Measurements from ENCODE around the gene PEX3. TPM values are rescaled to one million over a fixed set of nuclear protein-coding genes. Genes with fewer than 3 reads are reported as not detected.

The PEX3 gene, protein sequence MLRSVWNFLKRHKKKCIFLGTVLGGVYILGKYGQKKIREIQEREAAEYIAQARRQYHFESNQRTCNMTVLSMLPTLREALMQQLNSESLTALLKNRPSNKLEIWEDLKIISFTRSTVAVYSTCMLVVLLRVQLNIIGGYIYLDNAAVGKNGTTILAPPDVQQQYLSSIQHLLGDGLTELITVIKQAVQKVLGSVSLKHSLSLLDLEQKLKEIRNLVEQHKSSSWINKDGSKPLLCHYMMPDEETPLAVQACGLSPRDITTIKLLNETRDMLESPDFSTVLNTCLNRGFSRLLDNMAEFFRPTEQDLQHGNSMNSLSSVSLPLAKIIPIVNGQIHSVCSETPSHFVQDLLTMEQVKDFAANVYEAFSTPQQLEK
- 10 to 100 TPM; 34.2 to 41.4 (median 38.4) TPM for polyA plus RNA-seq (ENCODE audit: insufficient read length in 3 of 3)

DNA sequence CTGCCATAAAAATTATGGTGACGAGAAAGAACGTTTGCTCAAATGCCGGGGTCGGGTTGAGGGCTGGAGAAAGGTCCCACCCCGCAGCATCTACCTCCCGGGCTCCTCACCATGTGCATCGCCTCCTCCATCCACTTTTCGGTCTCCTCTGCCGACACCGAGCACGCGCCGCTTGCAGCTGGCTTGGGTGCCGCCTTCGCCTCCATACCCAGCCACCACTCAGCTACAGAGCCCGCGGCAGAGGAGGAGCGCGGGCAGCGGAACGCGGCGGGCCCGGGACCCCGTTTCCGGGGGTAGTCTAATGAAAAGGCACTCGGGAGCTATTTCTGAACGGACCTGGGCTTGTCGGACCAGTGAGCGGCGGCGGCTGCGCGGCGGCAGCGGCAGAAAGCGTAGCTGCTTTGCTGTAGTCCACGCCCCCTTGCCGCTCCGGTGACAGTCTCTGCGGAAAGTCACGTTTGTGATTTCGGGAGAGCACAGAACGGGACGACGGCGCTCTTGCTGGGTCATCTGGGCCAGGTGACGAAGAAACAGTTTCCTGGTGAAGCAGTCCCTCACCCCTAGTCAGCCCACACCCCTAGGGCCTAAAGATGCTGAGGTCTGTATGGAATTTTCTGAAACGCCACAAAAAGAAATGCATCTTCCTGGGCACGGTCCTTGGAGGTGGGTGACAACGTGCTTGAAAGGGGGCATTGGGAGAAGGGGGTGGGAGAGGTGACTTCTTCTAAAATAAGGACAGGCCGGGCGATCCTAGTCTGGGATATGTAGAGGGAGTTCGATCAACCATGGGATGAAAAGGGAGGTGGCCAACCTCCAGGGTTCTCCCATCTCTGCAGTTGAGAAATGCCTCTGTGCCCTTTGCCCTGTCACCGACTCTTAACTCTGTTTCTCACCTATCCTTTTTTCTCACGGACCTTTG is at the start of gene PEX3, which contains the start of gene ADAT2:
Gene PEX3 (plus strand): TSS at position 353 of the 919 bp plus-strand sequence. CDS start 238 bp downstream, at position 591.
Gene ADAT2 (minus strand): TSS at position 243 of the 919 bp plus-strand sequence. CDS start 37 bp downstream, at position 206.
- peak; percentile 74 to 81 (median 80) for DNase-seq (ENCODE audit: low read depth in 3 of 3, low spot score in 2 of 3)

DNA sequence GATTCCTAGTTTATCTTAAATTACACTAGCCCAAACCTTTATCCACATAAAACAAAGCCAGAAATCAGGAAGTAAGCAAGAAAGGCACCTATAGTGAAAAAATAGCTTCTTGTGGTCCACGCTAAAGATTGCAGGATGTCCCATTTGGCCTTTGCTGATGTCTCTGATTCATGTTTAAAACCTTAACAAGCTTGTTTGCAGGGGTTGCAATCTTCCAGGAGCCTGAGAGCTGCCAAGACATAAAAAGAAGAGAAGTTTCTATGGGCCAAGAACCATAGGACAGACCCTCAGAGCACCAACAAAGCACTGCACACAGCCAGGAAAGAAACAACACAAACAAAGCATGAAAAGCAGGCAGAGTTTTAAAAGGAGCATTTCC is 49.5 kb upstream of the PEX3 start:
- DNase-seq (ENCODE audit: low read depth in 3 of 3, low spot score in 2 of 3) = no peak

DNA sequence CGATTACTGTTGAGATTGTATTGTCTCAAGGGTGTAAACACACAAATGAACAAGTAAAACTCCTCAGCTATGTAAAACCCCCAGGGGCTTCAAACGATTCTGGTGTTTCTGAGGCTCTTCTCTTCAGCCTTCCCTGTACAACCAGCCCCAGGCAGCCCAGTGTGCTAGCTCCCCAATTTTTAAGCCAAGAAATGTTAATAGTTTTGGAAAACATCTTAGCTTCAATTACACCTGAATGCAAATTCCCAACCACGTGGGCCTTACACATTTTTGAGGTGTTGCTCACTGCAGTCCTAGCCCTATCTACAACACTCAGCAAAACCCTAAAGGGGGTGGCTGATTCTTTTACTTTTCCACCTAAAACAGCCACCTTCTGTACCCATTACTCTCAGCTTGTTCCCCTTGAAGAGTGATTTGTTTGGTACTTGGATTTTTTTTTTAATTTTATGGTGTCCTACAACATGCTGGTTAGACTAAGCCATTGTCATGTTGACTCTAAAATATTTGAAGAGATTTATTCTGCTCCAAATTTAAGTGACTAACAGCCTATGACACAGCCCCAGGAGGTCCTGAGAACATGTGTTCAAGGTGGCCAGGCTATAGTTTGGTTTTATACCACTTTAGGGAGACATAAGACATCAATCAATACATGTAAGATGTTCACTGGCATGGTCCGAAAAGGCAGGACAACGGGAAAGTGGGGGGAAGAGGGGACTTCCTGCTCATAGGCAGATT is 48.8 kb upstream of the PEX3 start:
- DNase-seq (ENCODE audit: low read depth in 3 of 3, low spot score in 2 of 3) = no peak

DNA sequence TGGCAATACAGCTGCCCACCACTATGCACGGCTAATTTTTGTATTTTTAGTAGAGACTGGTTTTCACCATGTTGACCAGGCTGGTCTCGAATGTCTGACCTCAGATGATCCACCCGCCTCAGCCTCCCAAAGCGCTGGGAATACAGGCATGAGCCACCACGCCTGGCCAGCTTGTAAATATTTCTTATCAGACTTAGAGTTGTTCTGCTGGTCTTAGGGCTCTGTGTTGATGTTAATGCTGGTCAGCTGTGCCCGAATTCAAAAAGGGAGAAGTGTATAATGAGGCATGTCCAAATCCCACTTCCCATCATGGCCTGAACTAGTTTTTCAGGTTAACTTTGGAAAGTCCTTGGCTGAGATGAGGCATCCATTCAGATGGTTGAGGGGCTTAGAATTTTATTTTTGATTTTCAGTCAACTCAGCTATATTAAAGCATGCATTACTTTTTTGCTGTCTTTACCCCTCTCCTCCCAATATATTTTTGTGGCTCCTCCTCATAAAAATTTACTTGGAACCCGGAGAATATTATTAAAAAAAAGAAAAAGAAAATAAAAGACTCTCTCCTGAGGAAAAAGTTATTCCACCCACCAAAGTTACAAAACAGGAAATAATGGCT is 47.8 kb upstream of the PEX3 start:
- no peak for DNase-seq (ENCODE audit: low read depth in 3 of 3, low spot score in 2 of 3)

DNA sequence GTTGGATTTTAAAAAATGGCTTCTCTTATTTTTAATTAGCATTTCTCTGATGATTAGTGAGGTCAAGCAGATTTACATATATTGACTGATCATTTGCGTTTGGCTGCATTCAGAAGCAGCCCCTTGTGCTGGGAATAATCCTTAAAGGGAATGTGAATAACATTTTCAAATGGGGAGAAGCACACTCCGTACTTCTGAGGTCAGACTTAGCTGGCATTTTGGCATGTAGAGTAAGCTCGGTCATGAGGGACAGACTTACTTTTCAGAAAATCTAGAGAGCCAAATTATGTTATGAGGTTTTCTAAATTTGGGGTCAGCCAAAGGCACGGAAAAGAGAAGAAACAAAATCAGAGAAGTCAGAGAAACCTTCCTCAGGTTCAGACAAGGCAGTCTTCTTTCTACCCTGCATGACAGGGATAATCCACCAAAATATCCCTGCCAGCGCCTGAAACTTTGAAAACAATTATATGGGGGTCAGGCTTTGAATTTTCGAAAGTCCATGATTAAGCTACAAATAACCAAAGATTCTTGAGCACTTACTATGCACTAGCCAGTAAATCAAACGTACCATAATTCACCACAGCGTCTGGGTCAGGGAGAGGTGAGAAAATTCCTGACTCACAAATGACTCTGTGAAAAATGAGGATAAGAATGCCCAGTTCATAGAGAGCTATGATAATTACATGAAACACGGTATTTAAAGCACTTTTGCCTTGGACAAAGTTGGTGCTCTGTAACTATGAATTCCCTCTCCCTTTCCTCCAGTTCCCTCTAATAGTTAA is 45.0 kb upstream of the PEX3 start:
- no peak for DNase-seq (ENCODE audit: low read depth in 3 of 3, low spot score in 2 of 3)

DNA sequence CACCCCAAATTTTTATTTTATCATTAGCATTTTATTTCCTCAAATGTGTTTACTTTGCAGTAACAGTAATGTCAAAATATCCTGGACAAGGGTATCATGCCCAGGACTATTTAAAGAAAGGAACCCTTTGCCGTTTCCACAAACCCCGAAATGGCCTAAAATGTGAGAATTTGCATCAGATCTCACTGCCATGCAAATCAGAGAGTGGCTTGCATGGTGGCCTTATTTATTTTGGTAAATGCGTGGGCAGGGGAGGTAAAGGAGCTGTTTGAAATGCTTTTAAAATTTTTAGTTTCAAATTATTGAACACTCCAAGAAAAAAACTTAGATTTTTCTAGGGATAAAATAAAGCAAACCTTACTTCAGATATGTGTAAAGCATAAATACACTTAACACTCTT is 43.9 kb upstream of the PEX3 start:
- no peak for DNase-seq (ENCODE audit: low read depth in 3 of 3, low spot score in 2 of 3)

DNA sequence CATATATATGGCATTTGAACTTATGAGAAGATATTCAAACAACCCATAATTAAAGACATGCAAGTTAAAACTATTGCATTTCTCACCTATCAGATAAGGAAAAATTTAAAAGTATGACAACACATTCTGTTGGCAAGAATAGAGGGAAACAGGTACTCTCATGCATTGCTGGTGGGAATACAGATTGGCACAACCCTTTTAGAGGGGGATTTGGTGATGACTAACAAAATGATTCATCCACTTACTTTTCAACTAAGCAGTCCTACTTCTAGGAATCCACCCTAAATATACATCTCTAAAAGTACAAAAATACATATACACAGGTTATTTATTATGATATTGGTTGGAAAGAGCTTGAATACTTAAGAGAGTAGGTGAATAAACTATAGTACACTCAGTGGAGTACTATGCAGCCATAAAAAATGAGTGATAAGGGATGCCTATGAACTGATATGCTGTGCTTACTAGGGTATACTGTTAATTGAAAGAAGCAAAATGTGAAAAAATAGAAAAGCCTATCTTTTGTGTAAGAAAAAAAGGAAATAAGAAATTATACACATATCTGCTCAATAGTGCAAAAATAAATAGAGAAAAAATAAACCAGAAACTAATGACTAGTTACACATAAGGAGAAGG is 42.3 kb upstream of the PEX3 start:
- DNase-seq (ENCODE audit: low read depth in 3 of 3, low spot score in 2 of 3) = no peak

DNA sequence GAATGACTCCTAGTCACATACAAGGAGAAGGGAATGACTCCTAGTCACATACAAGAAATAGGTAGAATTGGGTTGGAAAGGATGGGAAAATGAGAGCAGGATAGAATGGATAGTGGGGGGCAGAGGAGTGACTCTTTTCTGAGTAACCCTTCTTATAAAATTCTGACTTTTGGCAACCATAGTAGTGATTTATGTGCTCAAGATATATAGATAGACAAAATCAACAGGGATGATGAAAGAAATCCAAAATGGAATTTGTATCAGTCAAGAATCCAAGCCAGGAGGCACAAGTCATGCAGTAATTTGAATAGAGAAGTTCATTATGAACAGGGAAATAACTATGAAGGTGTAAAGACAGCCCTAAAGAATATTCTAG is 41.8 kb upstream of the PEX3 start:
- no peak for DNase-seq (ENCODE audit: low read depth in 3 of 3, low spot score in 2 of 3)

DNA sequence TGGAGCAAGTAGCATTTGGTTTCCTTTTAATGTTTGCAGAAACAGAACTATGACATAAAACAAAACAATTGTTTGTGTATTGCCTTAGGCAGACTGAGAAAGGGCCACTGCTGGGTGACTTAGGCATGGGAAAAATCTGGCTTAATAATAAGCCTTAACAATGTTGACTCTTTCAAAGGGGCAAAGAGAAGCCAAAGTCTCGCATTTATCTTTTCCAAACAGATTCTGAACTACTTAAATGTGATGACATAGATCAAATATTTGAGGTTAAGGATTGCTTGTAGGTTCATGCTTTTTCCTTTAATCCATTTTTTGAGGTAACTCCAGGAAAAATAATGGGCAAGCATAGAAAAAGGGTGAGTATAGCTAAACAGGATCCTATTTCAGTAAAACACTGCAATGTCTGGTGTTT is 39.7 kb upstream of the PEX3 start:
- no peak for DNase-seq (ENCODE audit: low read depth in 3 of 3, low spot score in 2 of 3)

DNA sequence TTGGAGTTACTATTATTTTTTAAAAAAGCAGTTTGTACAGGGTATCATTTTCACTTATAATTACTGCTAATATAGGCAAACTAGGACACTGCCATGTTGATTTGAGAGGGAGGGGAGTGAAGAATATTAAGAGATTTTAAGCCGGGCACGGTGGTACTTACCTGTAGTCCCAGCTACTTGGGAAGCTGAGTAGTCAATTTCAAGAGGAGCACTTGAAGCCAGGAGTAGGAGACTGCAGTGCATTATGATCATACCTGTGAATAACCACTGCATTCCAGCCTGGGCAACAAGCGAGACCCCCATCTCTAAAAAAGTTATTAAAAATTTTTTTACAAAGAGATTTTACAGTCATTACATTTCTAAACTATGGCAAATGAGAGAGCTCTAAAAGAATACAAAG is 35.8 kb upstream of the PEX3 start:
- no peak for DNase-seq (ENCODE audit: low read depth in 3 of 3, low spot score in 2 of 3)

DNA sequence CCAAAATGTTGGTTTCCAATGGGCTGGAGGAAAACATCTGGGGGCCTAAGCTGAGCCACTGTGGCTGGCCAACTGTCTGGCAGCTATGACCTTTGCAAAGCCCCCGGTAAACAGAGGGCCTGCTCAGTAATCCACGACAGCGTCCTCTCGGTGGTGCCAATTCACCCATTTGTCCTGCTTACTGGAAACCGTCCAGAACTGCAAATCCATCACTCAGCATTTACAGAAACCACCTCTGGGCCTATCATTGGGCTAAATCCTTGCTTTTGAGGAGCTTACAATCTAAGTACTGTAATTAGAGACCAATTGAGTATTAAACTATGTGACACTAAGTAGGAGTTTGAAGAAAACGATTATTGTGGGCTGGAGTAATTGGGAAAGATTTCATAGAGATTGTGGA is 31.1 kb upstream of the PEX3 start:
- DNase-seq (ENCODE audit: low read depth in 3 of 3, low spot score in 2 of 3) = no peak

DNA sequence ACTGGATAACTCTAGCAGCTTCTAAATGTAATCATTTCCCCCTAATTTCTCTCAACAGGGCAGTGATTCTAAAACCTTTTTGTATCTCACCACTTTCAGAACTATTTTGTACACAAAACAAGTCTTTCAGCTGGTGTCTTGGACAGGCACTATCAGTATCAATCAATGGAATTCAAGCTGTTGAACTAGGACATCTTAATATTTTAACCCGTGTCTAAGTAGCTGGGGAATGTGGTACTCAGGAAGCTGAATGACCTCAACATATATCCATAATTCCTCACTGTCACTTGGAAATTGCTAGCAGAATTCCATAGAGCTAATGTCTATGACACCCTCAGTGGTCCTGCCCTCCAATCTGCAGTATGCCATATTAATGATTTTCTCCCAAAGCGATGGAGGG is 24.6 kb upstream of the PEX3 start:
- no peak for DNase-seq (ENCODE audit: low read depth in 3 of 3, low spot score in 2 of 3)

DNA sequence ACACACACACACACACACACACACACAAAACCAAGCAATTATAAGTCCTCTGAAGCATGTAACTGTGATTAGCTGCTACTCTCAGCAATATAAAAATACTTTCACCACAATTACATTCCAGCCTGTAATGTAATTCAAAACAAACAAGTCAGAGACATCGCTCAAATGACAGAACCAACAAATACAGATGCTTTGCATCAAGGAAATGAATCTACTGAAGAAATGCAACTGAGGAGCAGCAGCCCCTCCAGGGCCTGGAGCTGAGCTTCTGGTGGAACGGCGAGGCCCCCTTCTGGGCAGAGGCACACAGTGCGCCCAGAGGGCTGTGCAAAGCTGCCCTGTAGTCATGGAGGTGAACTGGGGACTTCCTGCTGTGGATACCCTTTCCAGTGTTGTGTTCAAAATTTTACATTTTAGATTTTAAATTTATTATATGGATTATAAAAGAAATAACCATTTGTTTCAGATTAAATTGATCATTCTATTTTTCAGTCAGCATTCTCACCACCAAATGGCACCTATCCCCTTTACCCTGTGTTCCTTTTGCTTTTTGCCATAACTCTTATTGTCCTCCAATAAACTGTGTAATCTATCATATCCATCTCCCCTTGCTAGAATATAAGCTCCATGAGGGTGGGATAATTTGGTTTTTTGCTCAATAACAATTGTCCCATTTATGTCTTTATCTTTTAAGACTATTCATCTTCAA is 23.3 kb upstream of the PEX3 start:
- peak; percentile 65 to 79 (median 72) for DNase-seq (ENCODE audit: low read depth in 3 of 3, low spot score in 2 of 3)

DNA sequence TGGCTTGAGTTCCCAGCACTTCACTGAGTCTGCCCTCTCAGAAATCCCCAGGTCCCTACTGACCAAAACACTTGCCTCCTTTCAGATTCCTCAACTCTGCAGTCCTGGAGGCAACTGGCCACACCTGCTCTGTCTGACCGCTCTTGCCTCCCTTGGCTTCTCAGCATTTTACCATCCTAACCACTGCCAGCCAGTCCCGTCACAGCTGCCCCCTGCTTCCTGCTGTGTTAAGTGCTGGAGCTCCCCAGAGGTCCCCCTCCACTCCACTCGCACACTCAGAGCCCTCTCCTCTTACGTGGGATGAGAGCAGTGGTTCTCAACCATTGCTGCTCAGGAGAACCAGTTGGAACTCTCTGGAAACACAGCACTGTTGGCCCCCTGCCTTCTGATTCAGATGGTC is 20.6 kb upstream of the PEX3 start:
- DNase-seq (ENCODE audit: low read depth in 3 of 3, low spot score in 2 of 3) = no peak

DNA sequence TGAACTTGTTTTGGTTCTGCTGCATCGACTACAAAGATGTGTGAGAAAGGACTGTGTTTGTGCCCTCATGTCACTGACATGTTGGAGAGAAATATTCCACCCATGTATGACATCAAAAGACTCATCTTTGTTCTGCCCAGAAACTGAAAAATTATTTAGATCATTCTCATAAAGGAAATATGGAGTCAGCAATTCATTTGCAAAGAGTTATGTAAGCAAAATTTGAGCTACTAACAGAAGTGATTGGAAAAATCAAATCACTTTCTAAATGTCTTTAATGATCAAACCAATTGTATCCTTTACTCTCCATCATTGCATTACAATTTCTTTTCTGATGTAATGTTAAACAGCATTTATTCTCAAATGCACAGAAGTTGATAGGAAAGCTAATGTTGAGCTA is 19.4 kb upstream of the PEX3 start:
- no peak for DNase-seq (ENCODE audit: low read depth in 3 of 3, low spot score in 2 of 3)

DNA sequence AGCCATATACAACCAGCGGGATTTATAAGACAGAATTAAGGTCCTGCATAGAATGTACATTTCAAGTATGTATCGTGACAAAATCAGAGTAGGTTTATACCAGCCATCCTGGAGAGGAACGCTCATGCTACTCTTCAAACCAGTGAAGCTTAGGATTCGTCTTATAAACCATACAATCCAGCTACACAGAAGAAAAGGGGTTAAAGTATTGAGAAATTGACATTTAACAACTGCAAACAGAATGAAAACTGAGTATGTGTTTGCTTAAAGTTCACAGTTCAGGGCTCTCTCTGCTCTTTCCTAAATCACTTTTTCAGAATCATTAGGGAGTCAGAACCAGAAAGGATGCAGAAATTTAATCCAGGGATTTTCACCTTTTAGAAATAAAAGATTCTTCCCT is 18.0 kb upstream of the PEX3 start:
- DNase-seq (ENCODE audit: low read depth in 3 of 3, low spot score in 2 of 3) = no peak

DNA sequence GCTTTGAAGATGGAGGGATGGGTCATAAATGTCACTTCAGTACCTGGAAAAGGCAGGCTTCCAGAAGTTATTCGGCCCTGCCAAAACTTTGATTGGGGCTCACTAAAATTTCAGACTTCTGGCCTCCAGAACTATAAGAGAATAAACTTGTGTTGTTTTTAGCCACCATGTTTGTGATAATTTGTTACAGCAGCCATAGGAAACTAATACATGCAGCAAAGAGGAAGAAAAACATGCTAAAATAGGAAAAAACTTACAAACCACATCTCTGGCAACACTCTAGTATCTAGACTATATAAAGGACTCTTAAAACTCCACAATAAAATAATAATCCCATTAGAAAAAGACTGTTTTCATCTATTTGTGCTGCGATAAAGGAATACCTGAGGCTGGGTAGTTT is 9.6 kb upstream of the PEX3 start:
- DNase-seq (ENCODE audit: low read depth in 3 of 3, low spot score in 2 of 3) = no peak

DNA sequence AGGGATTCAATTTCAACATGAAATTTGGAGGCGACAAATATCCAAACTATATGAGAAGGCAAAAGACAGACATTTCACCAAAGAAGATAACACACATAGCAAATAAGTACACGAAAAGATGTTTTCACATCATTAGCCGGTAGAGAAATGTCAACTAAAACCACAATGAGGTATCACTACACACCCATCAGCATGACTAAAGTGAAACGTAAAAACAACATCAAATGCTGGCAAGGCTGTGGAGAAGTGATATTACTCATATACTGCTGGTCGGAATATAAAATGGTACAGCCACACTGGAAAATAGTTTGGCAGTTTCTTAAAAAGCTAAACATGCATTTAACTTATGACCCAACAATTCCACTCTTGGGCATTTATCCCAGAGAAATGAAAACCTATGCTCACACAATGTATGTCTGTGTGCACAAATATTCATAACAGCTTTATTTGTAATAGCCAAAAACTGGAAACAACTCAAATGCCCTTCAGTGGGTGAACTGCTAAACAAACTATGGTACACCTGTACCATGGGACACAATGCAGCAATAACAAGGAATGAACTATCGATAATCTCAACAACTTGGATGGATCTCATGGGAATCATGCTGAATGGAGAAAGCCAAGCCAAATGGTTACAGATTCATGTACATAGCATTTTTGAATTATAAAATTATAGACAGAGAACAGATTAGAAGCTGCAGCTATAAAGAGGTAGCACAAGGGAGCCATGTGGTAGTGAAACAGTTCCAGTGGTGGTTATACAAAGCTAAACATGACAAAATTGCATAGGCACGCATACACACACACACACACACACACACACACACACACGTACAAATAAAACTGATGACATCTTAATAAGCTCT is 8.7 kb upstream of the PEX3 start:
- DNase-seq (ENCODE audit: low read depth in 3 of 3, low spot score in 2 of 3) = no peak

All from right renal cortex interstitium (tissue), 3 donors.